ENCODE measurements around the gene ZXDC.
A peak's percentile ranks its signal among the peaks of the same experiment; 100 is the strongest.

ZXDC gene

GRCh38 chr3:126473292-126474168 lies 2.2 kb downstream of the ZXDC start:
- ATAC-seq (ENCODE audit: low read depth), result no peak
- peak; percentile 18 for DNase-seq (ENCODE audit: low spot score)
- Histone ChIP-seq H3K27me3 (ENCODE audit: insufficient read depth, poor library complexity, severe bottlenecking) (no peaks in the 10 kb centered on the region), H3K9me3 (ENCODE audit: severe bottlenecking) (no peaks in the 10 kb centered on the region), H3K27ac (ENCODE audit: poor library complexity, severe bottlenecking) (peak overlapping the region; percentile 64), H3K4me3 (ENCODE audit: severe bottlenecking) (peak overlapping the region; percentile 99), H3K36me3 (ENCODE audit: low read depth) (peaks cover 44% of the 10 kb centered on the region), H3K4me1 (ENCODE audit: insufficient read depth, poor library complexity, severe bottlenecking) (peaks cover 17% of the 10 kb centered on the region)
- no peak for TF ChIP-seq CTCF (IDR thresholded peaks at IDR 0.05; ENCODE audit: poor library complexity, severe bottlenecking)

DNA sequence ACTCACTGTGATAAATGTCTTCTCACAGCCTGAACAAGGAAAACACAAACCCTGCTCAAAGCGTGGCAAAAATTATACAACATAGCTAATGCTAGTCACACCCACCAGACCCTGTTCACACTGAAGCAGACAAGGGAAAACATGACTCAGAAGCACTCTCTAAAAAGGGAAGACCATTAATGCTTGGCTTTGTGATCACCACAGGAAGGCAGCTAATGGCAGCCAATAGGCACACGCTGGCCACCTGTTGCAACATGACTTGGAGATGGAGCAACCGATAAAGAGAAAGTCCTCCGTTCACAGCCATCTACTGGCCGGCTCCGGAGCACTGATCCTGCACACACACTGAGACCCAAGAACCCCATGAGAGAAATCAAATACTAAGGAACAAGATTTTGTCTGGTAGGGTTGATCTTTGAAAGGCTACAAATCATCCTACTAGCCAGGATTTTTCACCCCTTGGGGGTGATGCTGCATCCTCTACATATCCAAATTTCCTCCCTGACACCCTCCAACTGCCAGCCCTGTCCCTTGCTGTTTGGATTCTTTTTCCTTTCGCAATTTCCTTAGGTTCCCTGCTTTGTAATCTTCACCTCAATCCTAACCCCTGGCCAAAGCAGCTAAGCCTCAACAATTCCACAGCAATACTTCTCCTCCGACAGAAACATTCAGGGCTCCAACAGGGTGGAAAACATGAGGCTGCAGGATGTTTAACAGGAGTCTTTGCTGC lies 3.2 kb downstream of the ZXDC start:
- DNase-seq (ENCODE audit: low spot score) (peak; percentile 81), ATAC-seq (ENCODE audit: low read depth) (peak; percentile 77)
- peak overlapping the region; percentile 4 for H3K4me3 ChIP-seq (ENCODE audit: severe bottlenecking)
- H3K27ac ChIP-seq (ENCODE audit: poor library complexity, severe bottlenecking), result peak overlapping the region; percentile 64
- peaks cover 17% of the 10 kb centered on the region for H3K4me1 ChIP-seq (ENCODE audit: insufficient read depth, poor library complexity, severe bottlenecking)
- H3K27me3 ChIP-seq (ENCODE audit: insufficient read depth, poor library complexity, severe bottlenecking), result no peaks in the 10 kb centered on the region
- no peaks in the 10 kb centered on the region for H3K9me3 ChIP-seq (ENCODE audit: severe bottlenecking)
- peak; percentile 33 for TF ChIP-seq CTCF (IDR thresholded peaks at IDR 0.05; ENCODE audit: poor library complexity, severe bottlenecking)
- peaks cover 55% of the 10 kb centered on the region for H3K36me3 ChIP-seq (ENCODE audit: low read depth)

DNA sequence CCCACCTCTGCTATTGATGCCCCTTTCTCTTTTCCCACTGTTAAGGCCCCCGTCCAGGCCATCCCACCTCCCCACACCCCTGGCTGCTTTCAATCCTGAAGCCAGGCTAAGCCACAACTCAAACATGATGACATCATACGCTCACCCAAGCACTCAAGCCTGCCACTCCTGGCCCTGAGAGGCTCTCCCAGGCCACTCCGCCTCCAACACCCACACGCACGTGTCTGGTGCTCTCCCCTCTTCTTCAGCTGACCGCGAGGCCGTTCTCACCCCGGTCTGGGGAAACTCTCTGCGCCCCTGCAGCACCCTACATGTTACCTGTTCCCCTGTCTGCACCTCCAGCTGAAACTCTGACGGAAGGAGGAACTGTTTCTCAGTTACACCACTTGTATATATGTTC lies 6.2 kb downstream of the ZXDC start:
- ATAC-seq (ENCODE audit: low read depth), result no peak
- TF ChIP-seq CTCF (IDR thresholded peaks at IDR 0.05; ENCODE audit: poor library complexity, severe bottlenecking), result no peak
- Histone ChIP-seq H3K4me1 (ENCODE audit: insufficient read depth, poor library complexity, severe bottlenecking) (peaks cover 17% of the 10 kb centered on the region), H3K27ac (ENCODE audit: poor library complexity, severe bottlenecking) (no peak overlapping the region), H3K9me3 (ENCODE audit: severe bottlenecking) (no peaks in the 10 kb centered on the region), H3K4me3 (ENCODE audit: severe bottlenecking) (no peak overlapping the region), H3K27me3 (ENCODE audit: insufficient read depth, poor library complexity, severe bottlenecking) (no peaks in the 10 kb centered on the region), H3K36me3 (ENCODE audit: low read depth) (peaks cover 83% of the 10 kb centered on the region)
- peak; percentile 34 for DNase-seq (ENCODE audit: low spot score)

DNA sequence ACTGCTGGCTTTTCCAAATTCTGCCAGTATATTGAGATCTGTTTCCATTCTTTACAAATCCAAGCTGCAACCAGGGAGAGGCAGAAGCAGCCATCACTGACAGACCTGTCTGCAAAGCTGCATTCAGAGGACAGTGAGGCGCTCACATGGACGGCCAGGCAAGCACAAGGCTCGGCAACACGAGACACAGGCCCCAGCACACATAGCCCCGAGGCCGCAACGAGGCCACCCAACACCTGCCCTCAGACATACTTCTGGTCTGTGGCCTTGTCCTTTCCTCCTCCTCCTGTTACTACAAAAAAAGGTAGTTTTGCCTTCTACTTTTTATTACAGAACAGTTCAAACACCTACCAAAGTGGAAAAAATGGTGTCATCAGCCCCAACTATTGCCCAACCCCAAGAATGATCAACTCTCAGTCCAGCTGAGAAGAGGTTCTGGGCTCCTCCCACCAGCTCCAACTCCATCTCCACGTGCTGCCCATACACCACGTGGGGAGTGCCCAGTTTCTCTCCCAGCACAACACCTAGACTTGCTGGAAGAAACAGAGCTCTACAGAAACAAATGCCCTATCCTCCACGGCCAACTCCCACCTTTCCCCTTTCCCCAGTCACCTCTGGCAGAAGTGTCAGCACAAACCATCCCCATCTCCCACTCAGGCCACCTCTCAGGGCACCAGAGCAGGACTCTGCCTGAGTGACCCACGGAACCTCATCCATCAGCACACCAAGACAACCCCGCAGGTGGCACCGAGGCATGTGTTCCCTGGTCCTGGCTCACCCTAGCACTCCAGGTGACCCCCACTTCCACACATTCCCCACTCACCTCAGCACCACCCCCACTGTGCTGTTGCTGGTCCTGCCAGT lies 7.4 kb downstream of the ZXDC start:
- no peak for TF ChIP-seq CTCF (IDR thresholded peaks at IDR 0.05; ENCODE audit: poor library complexity, severe bottlenecking)
- peak; percentile 27 for DNase-seq (ENCODE audit: low spot score)
- Histone ChIP-seq H3K27ac (ENCODE audit: poor library complexity, severe bottlenecking) (no peak overlapping the region), H3K4me1 (ENCODE audit: insufficient read depth, poor library complexity, severe bottlenecking) (peaks cover 12% of the 10 kb centered on the region), H3K27me3 (ENCODE audit: insufficient read depth, poor library complexity, severe bottlenecking) (no peaks in the 10 kb centered on the region), H3K9me3 (ENCODE audit: severe bottlenecking) (no peaks in the 10 kb centered on the region), H3K36me3 (ENCODE audit: low read depth) (peaks cover 87% of the 10 kb centered on the region), H3K4me3 (ENCODE audit: severe bottlenecking) (no peak overlapping the region)
- no peak for ATAC-seq (ENCODE audit: low read depth)

All from RWPE2 (cell line).